ENCODE results near the gene GATA5. TPM values are rescaled to one million over a fixed set of nuclear protein-coding genes. Genes with fewer than 3 reads are reported as not detected.

Gene GATA5
- total RNA-seq, 4 donors from 2014 or later = 0.26 to 17.8 (median 3.5) TPM; not detected in 1

- no peaks in the 10 kb centered on the region for H3K4me1 ChIP-seq
- TF ChIP-seq POLR2A (IDR thresholded peaks at IDR 0.05) (no peak), CTCF (IDR thresholded peaks at IDR 0.05) (no peak)
- H3K9me3 ChIP-seq = no peaks in the 10 kb centered on the region
- H3K36me3 ChIP-seq = no peaks in the 10 kb centered on the region
- H3K27me3 ChIP-seq = no peaks in the 10 kb centered on the region
- H3K4me3 ChIP-seq = no peak overlapping the region
- intact Hi-C loops (cut with DNase I; ENCODE audit: low total_unique reads) = loop anchor here (10.0 kb wide), 1 partner anchor 404 kb away; no protein-coding TSS in a partner anchor
- H3K27ac ChIP-seq = no peak overlapping the region
- DNase-seq = no peak
Measured at GRCh38 chr20:62418709-62419487, 56.9 kb downstream of the GATA5 start.

DNA sequence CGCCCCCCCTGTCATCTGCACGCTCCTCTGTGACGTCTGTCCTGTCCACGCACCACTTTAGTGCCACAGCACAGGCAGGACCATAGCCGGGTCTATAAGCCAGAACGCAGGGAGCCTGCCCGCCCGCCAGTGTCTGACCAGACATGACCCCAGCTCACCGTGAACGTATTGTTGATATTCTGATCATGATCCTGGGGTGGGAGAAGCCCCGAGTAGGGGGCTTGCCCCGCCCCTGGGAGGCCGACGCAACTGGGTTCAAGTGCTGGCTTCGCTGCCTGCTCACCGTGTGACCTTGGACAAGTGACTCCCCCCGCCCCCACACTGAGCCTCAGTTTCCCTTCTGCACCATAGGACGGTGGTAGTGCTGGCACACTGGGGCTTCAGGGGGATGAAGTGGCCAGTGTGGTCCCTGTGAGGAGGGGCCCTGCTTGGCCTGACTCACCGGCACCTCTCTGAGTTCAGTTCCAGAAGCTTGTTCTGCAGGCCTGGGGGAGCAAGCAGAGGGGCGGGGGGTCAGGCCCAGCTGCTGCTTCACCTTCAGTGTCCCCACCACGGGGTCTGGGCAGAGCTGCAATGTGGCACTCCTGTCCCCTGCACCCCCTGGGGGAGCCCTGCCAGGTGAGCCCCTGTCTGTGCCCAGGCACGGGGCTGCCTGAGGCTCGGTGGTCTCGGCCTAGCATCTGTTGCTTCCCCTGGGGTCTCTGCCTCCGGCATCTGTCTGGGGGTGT lies 57.6 kb downstream of the GATA5 start:
- intact Hi-C loops (cut with DNase I; ENCODE audit: low total_unique reads) = loop anchor here (10.0 kb wide), 1 partner anchor 403 kb away; no protein-coding TSS in a partner anchor

GRCh38 chr20:62416651-62417637 lies 58.9 kb downstream of the GATA5 start:
- no peak for DNase-seq
- Histone ChIP-seq H3K27ac (no peak overlapping the region), H3K36me3 (no peaks in the 10 kb centered on the region), H3K9me3 (no peaks in the 10 kb centered on the region), H3K4me1 (no peaks in the 10 kb centered on the region), H3K4me3 (no peak overlapping the region), H3K27me3 (no peaks in the 10 kb centered on the region)
- TF ChIP-seq POLR2A (IDR thresholded peaks at IDR 0.05) (no peak), CTCF (IDR thresholded peaks at IDR 0.05) (no peak)
- intact Hi-C loops (cut with DNase I; ENCODE audit: low total_unique reads) = loop anchor here (10.0 kb wide), 1 partner anchor 402 kb away; no protein-coding TSS in a partner anchor

More for the DNA sequence above, 57.6 kb downstream of the GATA5 start:
- Histone ChIP-seq H3K27ac (no peak overlapping the region), H3K36me3 (no peaks in the 10 kb centered on the region), H3K27me3 (no peaks in the 10 kb centered on the region), H3K4me1 (no peaks in the 10 kb centered on the region), H3K4me3 (no peak overlapping the region), H3K9me3 (no peaks in the 10 kb centered on the region)
- no peak for DNase-seq
- TF ChIP-seq CTCF (IDR thresholded peaks at IDR 0.05) (no peak), POLR2A (IDR thresholded peaks at IDR 0.05) (no peak)

DNA sequence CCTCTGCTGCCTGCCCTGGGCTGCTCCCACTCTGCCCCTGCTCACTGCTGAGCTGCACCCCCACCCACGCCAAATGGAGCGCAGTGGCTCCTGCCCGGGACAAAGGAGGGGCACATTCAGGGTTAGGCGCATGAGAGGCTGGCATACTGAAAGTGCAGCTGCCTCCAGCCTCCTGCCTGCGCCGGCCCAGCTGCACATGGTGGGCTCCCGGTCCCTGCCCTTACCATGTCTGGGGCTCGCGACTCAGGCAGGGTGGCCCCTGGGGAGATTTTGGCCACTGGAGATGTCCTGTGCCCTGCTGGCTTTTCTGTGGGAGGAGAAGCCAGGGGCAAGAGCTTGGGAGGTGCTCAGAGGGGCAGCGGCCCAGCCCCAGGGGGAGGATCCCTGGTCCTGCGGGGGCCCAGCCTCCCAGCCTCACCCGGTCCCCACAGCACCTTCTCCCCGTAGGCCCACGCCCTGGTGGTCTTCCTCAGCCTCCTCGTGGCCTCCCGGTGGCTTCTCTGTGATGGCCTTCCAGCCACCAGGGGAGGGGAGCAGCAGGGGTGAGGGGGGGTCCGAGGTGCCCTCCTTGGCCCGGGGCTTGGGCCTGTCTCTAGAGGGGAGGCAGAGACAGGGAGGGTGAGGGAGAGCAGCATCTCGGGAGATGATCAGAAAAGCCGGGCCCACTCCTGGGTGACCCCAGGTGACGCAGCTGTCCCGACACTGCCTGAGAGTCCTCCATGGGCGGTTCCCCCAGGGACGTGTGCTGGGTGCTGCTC lies 60.3 kb downstream of the GATA5 start:
- H3K36me3 ChIP-seq = no peaks in the 10 kb centered on the region
- no peaks in the 10 kb centered on the region for H3K27me3 ChIP-seq
- intact Hi-C loops (cut with DNase I; ENCODE audit: low total_unique reads) = loop anchor here (10.0 kb wide), 1 partner anchor 401 kb away; no protein-coding TSS in a partner anchor
- H3K9me3 ChIP-seq = no peaks in the 10 kb centered on the region
- TF ChIP-seq CTCF (IDR thresholded peaks at IDR 0.05) (no peak), POLR2A (IDR thresholded peaks at IDR 0.05) (no peak)
- no peak overlapping the region for H3K4me3 ChIP-seq
- H3K27ac ChIP-seq = no peak overlapping the region
- H3K4me1 ChIP-seq = peaks cover 0 to under 1% of the 10 kb centered on the region in 2 donors
- DNase-seq = no peak

Data from uterus (tissue), 4 donors.